ENCODE measurements around the gene TTPAL.

TTPAL gene

DNA sequence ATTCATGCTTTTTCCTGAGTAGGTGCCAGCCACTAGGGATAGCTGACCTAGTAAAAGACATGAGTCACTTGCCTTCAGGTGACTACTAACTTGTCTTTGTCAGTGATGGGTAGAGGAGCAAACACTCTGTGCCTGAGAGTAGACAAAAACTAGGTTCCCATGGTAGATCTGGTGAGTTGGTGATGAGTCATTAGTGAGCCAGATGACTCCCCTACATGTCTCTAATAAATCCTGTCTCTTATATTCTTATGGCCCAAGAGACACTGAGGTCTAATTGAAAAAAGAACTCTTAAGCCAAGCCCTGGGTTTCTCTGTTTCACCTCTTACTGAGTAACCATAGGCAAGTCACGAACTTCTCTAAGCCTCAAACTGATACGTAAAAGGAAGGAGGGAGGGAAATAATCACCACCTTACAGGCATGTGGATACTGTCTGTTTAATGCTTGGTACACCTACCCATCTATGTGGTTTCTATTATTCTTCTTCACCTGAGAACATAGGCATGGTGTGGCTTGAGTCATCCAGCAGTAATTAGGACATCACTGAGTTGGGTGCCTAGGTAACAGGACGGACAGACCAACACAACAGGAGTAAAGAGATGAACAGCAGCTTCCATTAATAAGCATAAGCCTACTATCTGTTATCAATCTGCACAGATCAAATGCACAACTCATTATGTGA, 20.3 kb downstream of the TTPAL start:
- TF ChIP-seq, protein P1, sequence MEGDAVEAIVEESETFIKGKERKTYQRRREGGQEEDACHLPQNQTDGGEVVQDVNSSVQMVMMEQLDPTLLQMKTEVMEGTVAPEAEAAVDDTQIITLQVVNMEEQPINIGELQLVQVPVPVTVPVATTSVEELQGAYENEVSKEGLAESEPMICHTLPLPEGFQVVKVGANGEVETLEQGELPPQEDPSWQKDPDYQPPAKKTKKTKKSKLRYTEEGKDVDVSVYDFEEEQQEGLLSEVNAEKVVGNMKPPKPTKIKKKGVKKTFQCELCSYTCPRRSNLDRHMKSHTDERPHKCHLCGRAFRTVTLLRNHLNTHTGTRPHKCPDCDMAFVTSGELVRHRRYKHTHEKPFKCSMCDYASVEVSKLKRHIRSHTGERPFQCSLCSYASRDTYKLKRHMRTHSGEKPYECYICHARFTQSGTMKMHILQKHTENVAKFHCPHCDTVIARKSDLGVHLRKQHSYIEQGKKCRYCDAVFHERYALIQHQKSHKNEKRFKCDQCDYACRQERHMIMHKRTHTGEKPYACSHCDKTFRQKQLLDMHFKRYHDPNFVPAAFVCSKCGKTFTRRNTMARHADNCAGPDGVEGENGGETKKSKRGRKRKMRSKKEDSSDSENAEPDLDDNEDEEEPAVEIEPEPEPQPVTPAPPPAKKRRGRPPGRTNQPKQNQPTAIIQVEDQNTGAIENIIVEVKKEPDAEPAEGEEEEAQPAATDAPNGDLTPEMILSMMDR (IDR thresholded peaks at IDR 0.05; ENCODE audit: insufficient read depth, low read depth, low read length, missing control alignments): no peak
- no peak overlapping the region for H3K4me3 ChIP-seq (ENCODE audit: low read length)
- DNase-seq (ENCODE audit: low read depth): peak; percentile 99

DNA sequence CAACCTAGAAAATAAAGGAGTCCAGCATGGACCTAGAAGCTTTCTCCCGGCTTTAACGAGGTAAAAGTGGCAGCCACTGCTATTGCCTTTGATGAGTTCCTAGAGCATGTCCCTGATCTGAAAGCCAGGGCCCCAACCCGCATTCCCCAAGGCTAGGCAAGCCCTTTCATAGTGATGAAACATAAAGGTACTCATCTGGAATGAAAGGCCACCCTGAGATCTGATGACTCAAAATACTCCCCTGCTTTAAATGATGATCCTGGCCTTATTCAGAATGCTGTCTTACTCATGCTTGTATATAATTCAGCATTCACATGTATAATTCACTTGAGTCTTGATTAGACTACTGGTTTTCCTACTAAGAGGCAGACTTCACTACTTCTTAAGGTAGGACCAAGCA, 21.3 kb downstream of the TTPAL start:
- no peak overlapping the region for H3K4me3 ChIP-seq (ENCODE audit: low read length)
- peak; percentile 98 for DNase-seq (ENCODE audit: low read depth)
- TF ChIP-seq, protein P1 (IDR thresholded peaks at IDR 0.05; ENCODE audit: insufficient read depth, low read depth, low read length, missing control alignments): no peak

DNA sequence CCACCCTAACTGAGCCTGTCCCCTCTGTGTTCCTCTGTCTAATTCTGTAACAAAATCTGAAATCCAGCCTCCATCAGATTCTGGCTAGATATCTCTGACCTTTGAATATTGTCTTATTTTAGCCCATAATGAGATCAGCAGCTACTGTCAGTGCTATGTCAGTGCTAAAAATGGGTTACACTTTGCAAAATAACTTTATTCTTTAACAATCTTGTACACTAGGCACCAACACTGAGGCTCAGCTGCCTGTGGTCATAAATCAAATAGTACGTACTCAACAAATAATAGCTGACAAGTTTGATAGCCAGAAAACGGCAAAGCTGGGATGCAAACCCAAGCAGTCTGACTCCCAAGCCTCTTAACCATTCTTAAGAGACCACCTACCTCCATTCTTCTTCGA, 22.1 kb downstream of the TTPAL start:
- DNase-seq (ENCODE audit: low read depth): no peak
- TF ChIP-seq, protein P1 (IDR thresholded peaks at IDR 0.05; ENCODE audit: insufficient read depth, low read depth, low read length, missing control alignments): no peak

DNA sequence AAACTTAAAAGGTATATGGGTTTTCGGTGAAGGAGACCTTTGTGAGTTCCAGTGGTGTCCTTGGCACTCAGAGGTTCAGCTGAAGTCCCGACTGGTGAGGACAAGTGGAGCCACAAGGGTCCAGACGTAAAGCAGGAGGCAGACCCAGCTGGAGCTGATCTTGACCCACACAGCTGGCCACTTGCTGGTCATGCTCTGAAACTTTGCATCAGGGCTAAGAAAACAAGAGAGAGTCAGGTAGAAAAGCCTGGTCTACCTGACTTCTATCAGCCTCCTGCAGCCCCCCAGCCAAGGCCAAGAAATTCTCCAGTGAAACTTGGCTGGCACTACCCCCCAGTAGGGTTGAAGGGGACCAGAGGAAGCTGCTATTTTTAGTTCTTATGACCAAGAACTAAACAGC, 24.5 kb downstream of the TTPAL start:
- H3K4me3 ChIP-seq (ENCODE audit: low read length): no peak overlapping the region
- TF ChIP-seq, protein P1 (IDR thresholded peaks at IDR 0.05; ENCODE audit: insufficient read depth, low read depth, low read length, missing control alignments): no peak
- no peak for DNase-seq (ENCODE audit: low read depth)

More for the DNA sequence above, 22.1 kb downstream of the TTPAL start:
- no peak overlapping the region for H3K4me3 ChIP-seq (ENCODE audit: low read length)

DNA sequence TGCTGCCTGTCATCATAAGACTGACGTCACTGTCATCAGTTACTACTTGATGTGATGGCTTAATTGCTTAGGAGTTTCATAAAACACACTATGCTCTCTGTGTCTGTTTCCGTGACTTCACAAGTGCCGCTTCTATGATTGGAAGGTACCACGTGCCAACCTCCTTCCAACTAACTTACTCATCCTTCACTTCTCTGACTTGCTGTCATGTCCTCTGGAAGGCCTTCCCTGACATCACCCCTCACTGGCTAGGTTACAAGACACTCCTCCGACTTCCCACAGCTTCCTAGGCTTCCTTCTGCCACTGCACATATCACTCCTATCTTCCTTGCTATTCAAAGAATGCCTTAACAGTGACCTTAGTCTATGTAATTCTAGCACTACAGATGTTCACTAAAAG, 25.8 kb downstream of the TTPAL start:
- TF ChIP-seq, protein P1 (IDR thresholded peaks at IDR 0.05; ENCODE audit: insufficient read depth, low read depth, low read length, missing control alignments): no peak
- H3K4me3 ChIP-seq (ENCODE audit: low read length): no peak overlapping the region
- DNase-seq (ENCODE audit: low read depth): peak; percentile 36

DNA sequence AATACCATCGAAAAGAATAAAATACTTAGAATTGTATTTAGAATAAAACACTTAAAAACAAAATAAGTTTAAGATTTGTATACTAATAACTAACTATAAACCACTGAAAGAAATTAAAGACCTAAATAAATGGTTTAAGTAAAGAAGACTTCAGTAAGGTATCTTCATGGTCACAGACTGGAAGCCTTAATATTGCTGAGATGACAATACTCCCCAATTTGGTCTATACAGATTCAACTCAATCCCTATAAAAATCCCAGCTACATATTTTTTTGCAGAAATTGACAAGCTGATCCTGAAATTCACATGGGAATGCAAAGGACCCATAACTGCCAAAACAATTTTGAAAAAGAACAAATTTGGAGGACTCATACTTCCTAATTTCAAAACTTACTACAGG, 27.3 kb downstream of the TTPAL start:
- DNase-seq (ENCODE audit: low read depth): no peak
- TF ChIP-seq, protein P1 (IDR thresholded peaks at IDR 0.05; ENCODE audit: insufficient read depth, low read depth, low read length, missing control alignments): no peak
- H3K4me3 ChIP-seq (ENCODE audit: low read length): no peak overlapping the region

All from epithelial cell of esophagus (primary cell).